GM21515 (cell line): ENCODE measurements around the gene PTPA.

Experiments used
- ATAC-seq: cut with Tn5 transposase; IDR thresholded peaks from one replicate; pipeline ENCODE4 v1.9.1; 2021; ENCODE audit not compliant: unreplicated experiment

The PTPA gene

DNA sequence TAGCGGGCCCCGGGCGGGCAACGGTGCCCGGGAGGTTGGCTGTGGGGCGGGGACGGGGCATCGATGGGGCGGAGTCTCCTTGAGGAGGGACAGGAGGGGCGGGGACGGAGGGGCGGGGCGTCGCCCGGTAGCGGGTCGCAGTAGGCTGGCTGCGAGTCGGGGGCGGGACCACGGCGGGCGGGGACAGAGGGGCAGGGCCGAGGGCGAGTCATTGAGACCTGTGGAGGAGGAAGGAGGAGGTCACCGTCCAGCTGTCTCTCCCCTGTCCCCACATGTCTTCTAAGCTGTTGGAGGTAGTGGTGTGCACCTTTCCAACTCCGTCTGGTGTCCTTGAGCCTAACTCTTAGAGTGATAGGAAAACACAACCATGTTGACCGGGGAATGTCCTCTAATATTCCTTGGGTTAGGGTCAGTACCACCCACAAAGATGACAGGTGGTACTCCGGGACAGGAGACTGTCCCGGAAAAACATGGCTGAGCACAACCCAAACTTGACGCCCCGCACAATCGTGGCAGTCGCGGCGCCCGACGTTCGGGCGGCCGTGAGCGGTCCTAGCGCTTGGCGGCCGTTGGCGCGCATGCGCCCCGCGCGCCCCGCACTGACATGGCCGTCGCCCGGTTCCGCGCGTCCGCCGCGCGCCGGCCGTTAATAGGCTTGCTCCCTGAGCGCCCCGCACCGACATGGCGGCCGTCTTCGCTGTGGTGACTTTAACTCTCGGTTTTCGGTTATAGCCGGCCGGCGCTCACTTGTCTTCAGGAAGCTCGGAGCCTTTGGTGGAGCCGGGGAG is at the start of gene PTPA, which contains the start of gene CRAT:
Gene PTPA (plus strand): TSS at position 676 of the 788 bp plus-strand sequence. CDS start 186 bp downstream, outside the sequence.
Gene CRAT (minus strand): TSS at position 54 of the 788 bp plus-strand sequence. CDS start 284 bp downstream, outside the sequence.
- peak; percentile 68 for ATAC-seq

GRCh38 chr9:129063061-129063460 is 48.2 kb upstream of the PTPA start:
- no peak for ATAC-seq

DNA sequence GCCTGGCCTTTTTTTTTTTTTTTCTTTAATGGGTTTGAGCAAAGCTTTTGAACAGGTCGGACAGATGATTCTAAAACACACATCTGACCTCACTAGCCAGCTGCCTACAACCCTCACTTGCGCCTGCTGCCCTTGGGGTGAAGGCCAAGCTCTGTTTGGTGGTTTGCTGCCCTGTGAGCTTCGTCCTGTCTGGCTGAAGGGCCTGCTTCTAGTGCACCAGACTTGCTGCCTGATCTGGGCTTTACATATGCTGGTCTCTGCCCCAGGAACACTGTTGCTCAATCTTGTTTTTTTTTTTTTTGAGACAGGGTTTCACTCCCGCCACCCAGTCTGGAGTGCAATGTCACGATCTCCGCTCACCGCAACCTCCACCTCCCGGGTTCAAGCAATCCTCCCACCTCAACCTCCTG is 46.7 kb upstream of the PTPA start:
- ATAC-seq = no peak

DNA sequence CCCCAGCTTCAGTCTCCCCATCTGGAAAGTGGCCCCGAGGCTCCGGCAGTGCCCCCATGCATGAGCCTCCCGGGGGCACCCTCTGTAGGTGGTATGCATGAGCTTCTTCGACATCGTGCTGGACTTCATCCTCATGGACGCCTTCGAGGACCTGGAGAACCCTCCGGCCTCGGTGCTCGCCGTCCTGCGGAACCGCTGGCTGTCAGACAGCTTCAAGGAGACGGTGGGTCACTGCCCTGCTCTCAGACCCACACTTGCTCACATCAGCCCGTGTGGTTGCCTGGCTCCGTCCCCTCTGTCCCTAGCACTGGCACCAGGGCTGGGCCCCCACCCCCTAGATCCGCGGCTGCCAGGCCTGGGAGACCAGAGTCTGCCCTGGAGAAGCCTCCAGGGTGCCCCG is 43.1 kb upstream of the PTPA start:
- ATAC-seq = no peak

- ATAC-seq = no peak
Observed at GRCh38 chr9:129068990-129069861, 42.0 kb upstream of the PTPA start.

DNA sequence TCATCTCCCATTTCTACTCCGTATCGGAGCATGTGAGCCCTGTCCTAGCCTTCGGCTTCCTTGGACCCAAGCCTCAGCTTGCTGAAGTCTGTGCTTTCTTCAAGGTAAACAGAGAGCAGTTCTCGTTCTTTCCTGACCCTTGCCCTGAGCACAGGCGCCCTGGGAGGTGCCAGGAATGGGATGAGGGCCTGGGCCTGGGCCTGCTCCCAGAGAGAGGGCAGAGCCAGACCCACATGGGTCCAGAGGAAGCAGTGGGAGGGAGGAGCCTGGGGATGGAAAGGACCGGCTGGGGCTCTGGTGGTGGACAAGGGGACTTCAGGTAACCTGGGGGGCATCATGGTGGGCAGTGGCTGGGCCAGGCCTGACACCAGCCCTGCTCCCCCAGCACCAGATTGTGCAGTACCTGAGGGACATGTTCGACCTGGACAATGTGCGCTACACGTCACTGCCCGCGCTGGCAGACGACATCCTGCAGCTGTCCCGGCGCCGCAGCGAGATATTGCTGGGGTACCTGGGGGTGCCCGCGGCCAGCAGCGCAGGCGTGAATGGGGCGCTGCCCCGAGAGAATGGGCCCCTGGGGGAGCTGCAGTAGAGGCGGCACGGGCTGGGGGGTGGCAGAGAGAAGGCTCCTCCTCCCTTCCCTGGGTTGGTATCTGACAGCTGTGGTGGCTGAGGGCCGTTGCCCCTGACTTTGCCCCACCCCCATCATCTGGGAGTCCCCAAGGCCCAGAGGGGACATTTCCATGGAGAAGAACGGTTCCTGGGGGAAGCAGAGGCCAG is 41.2 kb upstream of the PTPA start:
- ATAC-seq = no peak

DNA sequence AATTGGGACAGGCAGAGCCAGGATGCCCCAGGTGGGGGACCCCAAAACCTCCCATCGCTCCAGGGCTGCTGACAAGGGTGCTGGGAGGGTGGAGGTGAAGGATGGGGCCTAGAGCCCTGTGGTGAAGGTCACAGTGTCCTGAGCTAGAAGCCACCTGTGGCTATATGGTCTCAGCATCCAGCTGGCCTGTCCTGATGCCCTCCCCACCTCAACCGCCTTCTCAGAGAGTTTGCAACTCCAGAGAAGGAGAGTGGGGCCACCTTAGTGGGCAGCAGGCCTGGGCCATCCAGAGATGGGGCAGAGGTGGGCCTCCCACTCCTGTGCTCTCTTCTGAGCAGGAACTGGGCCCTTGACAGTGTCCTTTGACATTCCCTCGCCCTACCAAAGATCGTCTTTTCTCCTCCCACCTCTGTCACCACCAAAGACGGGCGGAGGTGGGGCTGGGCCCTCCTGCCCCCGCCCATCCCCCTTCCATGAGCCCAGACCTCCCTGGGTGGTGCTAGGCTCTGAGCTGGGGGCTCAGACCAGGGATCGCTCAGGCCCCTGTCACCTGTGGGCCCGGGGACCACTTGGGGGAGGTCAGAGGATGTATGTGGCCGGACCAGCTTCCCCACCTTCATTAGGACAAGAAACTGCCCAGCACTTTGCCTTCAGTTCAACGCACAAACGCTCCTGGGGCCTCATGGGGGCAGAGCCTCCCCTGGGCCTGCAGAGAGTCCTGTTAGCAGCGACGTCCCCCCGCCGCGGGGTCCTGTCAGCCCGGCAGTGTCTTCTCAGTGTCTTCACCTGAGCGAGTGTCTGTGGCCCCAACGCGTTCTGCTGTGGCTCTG is 40.3 kb upstream of the PTPA start:
- no peak for ATAC-seq

DNA sequence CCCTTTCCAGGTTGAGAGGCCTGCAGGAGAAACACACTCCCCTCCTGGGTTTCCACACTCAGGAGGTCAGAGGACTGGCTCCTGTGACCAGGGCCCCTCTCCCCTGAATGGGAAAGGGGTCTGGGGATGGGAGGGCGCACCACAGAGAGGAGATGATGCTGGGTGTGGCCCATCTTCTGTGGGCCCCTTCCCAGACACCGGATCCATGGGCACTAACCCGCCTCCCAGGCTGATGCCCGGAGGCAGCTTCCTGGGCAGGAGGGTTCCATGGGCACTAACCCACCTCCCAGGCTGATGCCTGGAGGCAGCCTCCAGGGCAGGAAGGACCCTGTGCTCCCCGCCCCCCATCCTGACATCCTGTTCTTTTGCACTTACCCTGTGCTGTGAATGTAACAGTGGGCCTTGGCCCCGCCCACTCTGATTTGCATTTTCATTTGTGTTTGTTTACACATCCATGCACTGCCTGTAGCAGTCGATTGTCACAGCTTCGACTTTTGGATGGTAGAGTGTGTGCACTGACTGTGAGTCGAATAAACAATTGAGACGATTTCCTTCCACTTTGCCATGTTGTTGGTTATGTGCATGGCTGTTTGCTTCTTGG is 39.6 kb upstream of the PTPA start:
- no peak for ATAC-seq

DNA sequence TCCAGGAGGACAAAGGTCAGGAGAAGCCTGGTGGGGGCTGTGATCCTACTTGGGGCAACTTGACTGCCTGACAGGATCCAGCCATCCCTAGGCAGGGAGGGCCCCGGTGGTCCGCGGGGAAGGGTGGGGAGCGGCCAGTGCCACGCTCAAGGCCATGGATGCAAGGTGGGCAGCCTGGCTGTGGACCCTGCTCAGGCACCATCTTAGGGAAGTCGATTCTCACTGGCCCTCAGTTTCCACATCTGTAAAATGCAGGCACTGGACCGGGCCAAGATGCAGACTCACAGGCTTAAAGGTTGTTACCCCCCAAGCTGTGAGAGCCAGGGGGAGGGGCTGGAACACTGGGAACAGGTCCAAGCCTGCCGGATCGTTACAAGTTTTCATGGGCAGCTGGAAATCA is 39.0 kb upstream of the PTPA start:
- no peak for ATAC-seq

- ATAC-seq = no peak
Observed at GRCh38 chr9:129073404-129073803, 37.8 kb upstream of the PTPA start.

- ATAC-seq = no peak
Observed at GRCh38 chr9:129074106-129074505, 37.1 kb upstream of the PTPA start.

DNA sequence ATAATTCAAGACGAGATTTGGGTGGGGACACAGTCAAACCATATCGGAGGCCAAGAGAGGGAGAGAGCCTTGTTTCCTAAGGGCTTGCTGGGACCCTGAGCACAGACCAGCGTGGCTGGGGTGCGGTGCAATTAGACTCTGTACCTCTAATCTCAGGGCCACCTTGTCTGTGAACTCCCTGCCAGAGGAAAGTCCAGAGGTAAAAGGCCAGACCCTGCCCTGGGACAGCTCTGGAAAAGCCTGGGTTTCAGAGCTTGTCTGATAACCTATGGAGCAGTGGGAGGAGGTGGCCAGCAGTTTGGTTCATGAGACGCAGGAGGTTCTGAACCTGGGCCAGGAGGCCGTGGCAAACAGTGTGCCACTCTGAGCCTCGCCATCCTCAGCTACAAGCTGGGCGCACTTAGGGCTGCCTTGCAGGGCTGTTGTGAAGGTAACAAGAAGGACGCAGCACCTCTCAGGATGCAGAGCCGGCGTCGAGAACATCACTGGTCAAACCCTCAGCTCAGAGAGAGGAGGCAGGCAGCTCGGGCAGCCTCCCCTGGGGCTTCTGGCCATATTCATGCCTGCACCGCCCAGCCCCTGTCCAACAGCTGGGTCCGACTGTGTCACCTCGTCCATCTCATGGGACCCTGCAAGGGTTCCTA is 35.1 kb upstream of the PTPA start:
- ATAC-seq = no peak

GRCh38 chr9:129076640-129077037 is 34.6 kb upstream of the PTPA start:
- ATAC-seq = no peak

DNA sequence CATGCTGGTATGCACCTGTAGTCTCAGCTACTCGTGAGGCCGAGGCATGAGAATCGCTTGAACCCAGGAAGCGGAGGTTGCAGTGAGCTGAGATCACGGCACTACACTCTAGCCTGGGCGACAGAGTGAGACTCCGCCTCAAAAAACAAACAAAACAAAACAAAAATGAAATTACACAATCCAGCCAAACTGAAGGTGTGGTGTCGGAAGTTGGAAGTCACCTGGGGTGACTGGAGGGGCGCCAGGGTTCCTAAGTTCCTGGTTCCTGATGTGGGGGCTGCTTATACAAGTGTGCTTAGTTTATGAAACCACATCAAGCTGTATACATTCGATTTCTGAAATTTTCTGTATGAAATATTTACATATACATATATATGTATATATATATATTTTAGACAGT is 34.0 kb upstream of the PTPA start:
- no peak for ATAC-seq

- no peak for ATAC-seq
Observed at GRCh38 chr9:129078691-129079503, 32.3 kb upstream of the PTPA start.

DNA sequence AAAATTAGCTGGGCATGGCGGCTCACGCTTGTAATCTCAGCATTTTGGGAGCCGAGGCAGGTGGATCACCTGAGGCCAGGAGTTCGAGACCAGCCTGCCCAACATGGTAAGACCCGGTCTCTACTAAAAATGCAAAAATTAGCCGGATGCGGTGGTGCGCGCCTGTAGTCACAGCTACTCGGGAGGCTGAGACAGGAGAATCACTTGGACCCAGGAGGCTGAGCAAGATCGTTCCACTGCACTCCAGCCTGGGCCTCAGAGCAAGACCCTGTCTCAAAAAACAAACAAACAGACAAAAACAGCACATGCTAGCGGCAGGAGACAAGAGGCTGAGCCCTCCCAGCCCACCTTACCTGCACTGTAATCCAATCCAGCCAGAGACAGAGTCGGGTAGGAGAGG is 31.4 kb upstream of the PTPA start:
- ATAC-seq = no peak

- no peak for ATAC-seq
Observed at GRCh38 chr9:129080298-129080600, 31.0 kb upstream of the PTPA start.

GRCh38 chr9:129080601-129081387 is 30.4 kb upstream of the PTPA start, which contains the start of gene DOLPP1:
TSS of gene DOLPP1 (plus strand) at chr9:129081111. CDS start at chr9:129081132, 21 bp downstream.
- peak; percentile 88 for ATAC-seq
